Subcutaneous abdominal adipose tissue (tissue), 5 donors: ENCODE measurements around the gene SHROOM3.
"Not testable (repeated sequence)": the region's sequence is repeated elsewhere in the genome, so short reads cannot be mapped to it uniquely, and the experiment has no call there.

Experiments used
- H3K27ac ChIP-seq: one replicate; pipeline ENCODE4 v1.7.0; 2013; ENCODE audit warnings: low read depth, mild to moderate bottlenecking, inconsistent platforms, low read length, moderate library complexity
- H3K27me3 ChIP-seq, 5 donors: one replicate each; pipeline ENCODE4 v1.7.0; 2013; ENCODE audit warnings: low read length in 5 of 5, inconsistent platforms in 1 of 5; ENCODE audit not compliant: control insufficient read depth in 5 of 5, insufficient read depth in 4 of 5
- H3K36me3 ChIP-seq, 5 donors: one replicate each; pipeline ENCODE4 v1.7.0; 2013; ENCODE audit warnings: low read length in 5 of 5; ENCODE audit not compliant: control insufficient read depth in 5 of 5, insufficient read depth in 5 of 5
- H3K4me1 ChIP-seq, 5 donors: one replicate each; pipeline ENCODE4 v1.7.0; 2013; ENCODE audit warnings: low read length in 5 of 5, mild to moderate bottlenecking in 3 of 5, moderate library complexity in 1 of 5; ENCODE audit not compliant: control insufficient read depth in 5 of 5, insufficient read depth in 5 of 5
- H3K4me3 ChIP-seq, 5 donors: one replicate each; pipeline ENCODE4 v1.7.0; 2013; ENCODE audit warnings: low read length in 5 of 5, low read depth in 1 of 5
- H3K9ac ChIP-seq, 5 donors: one replicate each; pipeline ENCODE4 v1.7.0; 2013; ENCODE audit warnings: low read length in 5 of 5, mild to moderate bottlenecking in 4 of 5, moderate library complexity in 3 of 5
- H3K9me3 ChIP-seq, 5 donors: one replicate each; pipeline ENCODE4 v1.7.0; 2013; ENCODE audit warnings: low read length in 5 of 5; ENCODE audit not compliant: control insufficient read depth in 5 of 5
- donor health status: healthy.
- donor health status: healthy.
- donor health status: healthy.
- donor health status: healthy.
- donor health status: healthy.

The SHROOM3 gene

GRCh38 chr4:76727934-76728333, 292.9 kb downstream of the SHROOM3 start:
- not testable (repeated sequence) for H3K4me1 ChIP-seq, H3K9ac ChIP-seq, H3K27me3 ChIP-seq, H3K27ac ChIP-seq, H3K9me3 ChIP-seq, H3K4me3 ChIP-seq, H3K36me3 ChIP-seq

GRCh38 chr4:76729460-76729859, 294.4 kb downstream of the SHROOM3 start:
- H3K4me1 ChIP-seq, result no peaks in the 10 kb centered on the region
- H3K27me3 ChIP-seq, result peaks cover 0 to 3% (median 0%) of the 10 kb centered on the region in 5 donors

GRCh38 chr4:76729980-76730379, 295.0 kb downstream of the SHROOM3 start:
- Histone ChIP-seq H3K4me3 (no peak overlapping the region), H3K27ac (no peak overlapping the region), H3K36me3 (no peaks in the 10 kb centered on the region), H3K9ac (no peak overlapping the region), H3K27me3 (peaks cover 0 to 3% (median 0%) of the 10 kb centered on the region in 5 donors), H3K9me3 (no peaks in the 10 kb centered on the region), H3K4me1 (no peaks in the 10 kb centered on the region)

More at GRCh38 chr4:76729460-76729859, 294.4 kb downstream of the SHROOM3 start:
- Histone ChIP-seq H3K27ac (no peak overlapping the region), H3K4me3 (no peak overlapping the region), H3K36me3 (no peaks in the 10 kb centered on the region), H3K9me3 (no peaks in the 10 kb centered on the region), H3K9ac (no peak overlapping the region)

GRCh38 chr4:76732246-76732645, 297.2 kb downstream of the SHROOM3 start:
- Histone ChIP-seq H3K4me3 (no peak overlapping the region), H3K36me3 (no peaks in the 10 kb centered on the region), H3K27ac (no peak overlapping the region), H3K9ac (no peak overlapping the region), H3K4me1 (no peaks in the 10 kb centered on the region), H3K27me3 (peaks cover 0 to 3% (median 0%) of the 10 kb centered on the region in 5 donors), H3K9me3 (no peaks in the 10 kb centered on the region)

GRCh38 chr4:76733068-76733771, 298.2 kb downstream of the SHROOM3 start:
- Histone ChIP-seq H3K4me1 (peaks cover 0 to under 1% (median 0%) of the 10 kb centered on the region in 5 donors), H3K36me3 (no peaks in the 10 kb centered on the region), H3K9ac (no peak overlapping the region), H3K27ac (no peak overlapping the region), H3K4me3 (no peak overlapping the region), H3K27me3 (peaks cover 0 to 3% (median 0%) of the 10 kb centered on the region in 5 donors), H3K9me3 (no peaks in the 10 kb centered on the region)

- H3K4me3 ChIP-seq, result no peak overlapping the region
- no peak overlapping the region for H3K27ac ChIP-seq
- H3K27me3 ChIP-seq, result peaks cover 0 to 7% (median 0%) of the 10 kb centered on the region in 5 donors
- peaks cover 0 to 5% (median 0%) of the 10 kb centered on the region in 5 donors for H3K4me1 ChIP-seq
- no peaks in the 10 kb centered on the region for H3K9me3 ChIP-seq
- no peak overlapping the region for H3K9ac ChIP-seq
- no peaks in the 10 kb centered on the region for H3K36me3 ChIP-seq
These were observed 301.4 kb downstream of the SHROOM3 start for GRCh38 chr4:76736414-76736813.

- H3K27me3 ChIP-seq, result peaks cover 0 to 7% (median 0%) of the 10 kb centered on the region in 5 donors
- no peak overlapping the region for H3K9ac ChIP-seq
- no peak overlapping the region for H3K4me3 ChIP-seq
- H3K4me1 ChIP-seq, result peaks cover 0 to 5% (median 0%) of the 10 kb centered on the region in 5 donors
- H3K27ac ChIP-seq, result no peak overlapping the region
- H3K9me3 ChIP-seq, result no peaks in the 10 kb centered on the region
- no peaks in the 10 kb centered on the region for H3K36me3 ChIP-seq
These were observed 302.2 kb downstream of the SHROOM3 start for GRCh38 chr4:76737180-76737579.

GRCh38 chr4:76737771-76738085, 302.7 kb downstream of the SHROOM3 start:
- Histone ChIP-seq H3K36me3 (no peaks in the 10 kb centered on the region), H3K9ac (no peak overlapping the region), H3K27ac (no peak overlapping the region), H3K4me1 (peaks cover 0 to 5% (median 0%) of the 10 kb centered on the region in 5 donors), H3K4me3 (no peak overlapping the region), H3K27me3 (peaks cover 0 to 7% (median 0%) of the 10 kb centered on the region in 5 donors), H3K9me3 (no peaks in the 10 kb centered on the region)

- Histone ChIP-seq H3K4me3 (no peak overlapping the region), H3K27ac (no peak overlapping the region), H3K27me3 (peaks cover 0 to 6% (median 0%) of the 10 kb centered on the region in 5 donors), H3K9ac (no peak overlapping the region), H3K9me3 (no peaks in the 10 kb centered on the region), H3K36me3 (no peaks in the 10 kb centered on the region), H3K4me1 (peaks cover 0 to 5% (median 0%) of the 10 kb centered on the region in 5 donors)
These were observed 303.3 kb downstream of the SHROOM3 start for GRCh38 chr4:76738086-76738931.

- H3K4me1 ChIP-seq, result peaks cover 0 to 5% (median 0%) of the 10 kb centered on the region in 5 donors
- H3K27ac ChIP-seq, result no peak overlapping the region
These were observed 305.2 kb downstream of the SHROOM3 start for GRCh38 chr4:76740192-76740591.

More at GRCh38 chr4:76740192-76740591, 305.2 kb downstream of the SHROOM3 start:
- no peak overlapping the region for H3K9ac ChIP-seq
- H3K9me3 ChIP-seq, result no peaks in the 10 kb centered on the region
- H3K4me3 ChIP-seq, result no peak overlapping the region
- H3K36me3 ChIP-seq, result no peaks in the 10 kb centered on the region
- H3K27me3 ChIP-seq, result peaks cover 0 to 4% (median 0%) of the 10 kb centered on the region in 5 donors
